GM18498 (cell line): Measurements from ENCODE around the gene AFAP1L2.
"Not testable (repeated sequence)": the region's sequence is repeated elsewhere in the genome, so short reads cannot be mapped to it uniquely, and the experiment has no call there.

Experiments used
- ATAC-seq: cut with Tn5 transposase; IDR thresholded peaks from one replicate; pipeline ENCODE4 v1.9.1; 2021; ENCODE audit warnings: mild to moderate bottlenecking, moderate library complexity; ENCODE audit not compliant: unreplicated experiment

Gene AFAP1L2

DNA sequence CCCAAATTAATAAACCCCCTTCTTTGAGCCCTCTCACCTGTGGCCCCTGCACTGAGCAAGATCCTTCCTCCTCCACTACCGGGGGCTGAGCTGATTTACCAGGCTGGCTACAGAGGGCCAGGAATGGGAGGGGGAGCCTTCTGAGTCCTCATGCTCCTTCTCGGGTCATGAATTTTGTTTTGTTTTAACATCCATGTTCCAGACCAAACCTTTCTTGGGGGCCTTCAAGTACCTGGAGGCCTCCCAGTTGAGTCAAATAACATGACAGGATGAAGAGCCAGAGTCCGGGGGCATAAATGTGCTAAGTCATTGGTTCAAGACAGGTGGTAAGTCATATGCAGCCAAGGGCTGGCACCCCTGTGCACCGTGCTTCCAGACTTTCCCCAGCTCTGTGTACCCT is 39.6 kb downstream of the AFAP1L2 start:
- ATAC-seq, result no peak

DNA sequence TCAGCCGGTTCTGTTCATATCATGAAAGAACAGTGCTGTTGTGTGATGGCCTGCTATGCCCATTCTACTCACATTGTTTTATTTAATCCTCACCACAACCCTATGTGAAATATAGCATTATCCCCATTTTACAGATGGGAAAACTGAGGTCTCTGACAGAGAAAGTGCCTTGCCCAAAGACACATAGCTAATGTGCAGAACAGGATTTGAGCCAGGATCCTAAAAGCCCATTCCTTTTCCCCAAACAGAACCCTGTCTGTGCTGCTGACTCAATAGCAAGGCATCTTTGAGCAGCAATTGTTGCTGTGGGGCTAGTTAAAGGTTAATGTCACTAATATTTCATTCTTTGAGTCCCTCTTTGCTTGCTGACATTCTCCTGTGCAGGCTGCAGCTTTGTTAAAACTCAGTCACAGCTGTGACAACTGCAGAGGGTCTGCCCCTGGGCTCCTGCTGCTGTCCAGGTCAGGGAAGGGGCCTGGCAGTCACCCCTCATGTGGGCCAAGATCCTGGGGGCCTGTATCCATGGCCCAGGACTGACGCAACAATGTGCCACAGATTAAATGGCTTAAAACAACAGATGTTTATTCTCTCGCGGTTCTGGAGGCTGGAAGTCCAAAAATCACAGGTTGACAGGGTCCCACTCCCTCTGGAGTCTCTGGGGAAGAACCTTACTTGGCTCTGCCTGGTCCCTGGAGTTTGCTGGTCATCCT is 40.4 kb downstream of the AFAP1L2 start:
- ATAC-seq, result no peak

DNA sequence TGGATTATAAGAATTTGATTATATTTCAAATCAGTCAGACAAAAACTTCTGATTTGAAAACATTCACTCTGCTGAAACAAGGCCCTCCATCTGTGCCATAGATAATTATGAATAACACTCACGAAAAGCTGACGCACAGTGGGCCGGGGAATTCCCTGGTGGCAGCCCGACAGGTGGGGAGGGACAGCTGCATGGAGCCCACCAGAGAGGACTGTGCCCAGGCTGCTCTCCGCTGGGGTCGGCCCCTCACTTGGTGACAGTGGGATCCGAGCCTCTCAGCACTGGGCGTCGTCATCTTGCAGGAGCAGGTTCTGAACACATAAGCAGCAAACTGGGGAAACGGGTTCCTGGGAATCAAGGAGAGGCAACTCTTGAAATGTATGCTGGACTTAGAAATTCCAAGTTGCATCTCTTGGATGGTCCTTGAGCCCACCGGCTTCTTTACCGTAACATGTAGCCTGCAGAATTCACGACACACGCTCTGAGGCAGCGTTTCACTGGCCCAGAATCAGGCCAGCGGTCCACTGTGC is 41.4 kb downstream of the AFAP1L2 start:
- no peak for ATAC-seq

DNA sequence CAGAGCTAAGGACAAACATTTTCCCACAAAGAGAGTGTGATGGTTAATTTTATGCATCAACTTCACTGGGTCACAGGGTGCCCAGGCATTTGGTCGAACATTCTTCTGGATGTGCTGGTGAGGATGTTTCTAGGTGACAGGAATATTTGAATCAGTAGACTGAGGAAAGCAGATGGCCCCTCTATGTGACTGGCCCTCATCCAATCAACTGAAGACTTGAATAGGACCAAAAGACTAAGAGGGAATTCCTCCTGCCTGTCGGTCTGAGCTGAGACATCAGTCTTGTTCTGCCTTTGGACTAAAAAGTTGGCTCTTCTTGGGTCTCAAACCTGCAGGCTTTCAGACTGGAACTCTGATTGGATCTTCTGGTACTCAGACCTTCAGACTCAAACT is 44.4 kb downstream of the AFAP1L2 start:
- no peak for ATAC-seq

DNA sequence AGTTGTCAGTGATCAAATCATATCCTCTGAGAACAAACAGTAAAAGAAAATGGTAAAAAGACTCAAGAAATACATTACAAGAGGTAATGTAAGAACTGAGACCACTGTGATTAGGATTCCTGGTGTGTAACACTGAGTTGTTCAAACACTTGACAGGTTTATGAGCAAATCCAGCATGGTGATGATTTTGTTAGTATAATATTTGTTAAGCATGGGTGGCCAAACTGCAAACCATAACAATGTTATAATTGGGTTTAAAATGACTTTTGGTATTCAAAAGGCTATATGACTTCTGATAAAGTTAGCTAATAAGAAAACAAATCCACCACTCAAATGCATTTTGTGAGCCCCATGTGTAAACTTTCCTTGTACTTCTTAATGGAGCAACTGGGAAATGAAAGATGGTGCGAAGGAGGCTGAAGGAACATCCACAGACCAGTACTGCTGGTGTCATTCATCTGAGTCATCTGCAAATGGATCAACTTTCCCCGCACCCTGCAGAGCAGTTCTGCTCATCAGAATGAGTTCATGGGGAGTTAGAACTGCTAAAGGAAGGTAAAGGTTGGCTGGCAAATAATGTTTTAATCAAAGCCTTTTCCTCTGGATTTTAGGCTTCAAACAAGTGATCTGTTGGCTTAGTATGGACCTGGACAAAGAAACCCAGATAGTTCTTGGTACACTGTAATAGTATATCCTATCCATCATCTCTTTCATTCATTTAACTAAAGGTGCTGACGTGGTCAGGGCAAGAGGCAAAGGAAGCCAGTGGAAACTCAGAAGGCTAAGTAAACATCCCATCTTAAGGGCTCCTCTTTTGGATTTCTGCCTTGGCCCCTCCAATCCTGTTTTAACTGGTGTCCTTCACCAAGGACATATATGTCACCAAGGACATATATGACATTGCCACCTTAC is 45.0 kb downstream of the AFAP1L2 start:
- ATAC-seq, result no peak

DNA sequence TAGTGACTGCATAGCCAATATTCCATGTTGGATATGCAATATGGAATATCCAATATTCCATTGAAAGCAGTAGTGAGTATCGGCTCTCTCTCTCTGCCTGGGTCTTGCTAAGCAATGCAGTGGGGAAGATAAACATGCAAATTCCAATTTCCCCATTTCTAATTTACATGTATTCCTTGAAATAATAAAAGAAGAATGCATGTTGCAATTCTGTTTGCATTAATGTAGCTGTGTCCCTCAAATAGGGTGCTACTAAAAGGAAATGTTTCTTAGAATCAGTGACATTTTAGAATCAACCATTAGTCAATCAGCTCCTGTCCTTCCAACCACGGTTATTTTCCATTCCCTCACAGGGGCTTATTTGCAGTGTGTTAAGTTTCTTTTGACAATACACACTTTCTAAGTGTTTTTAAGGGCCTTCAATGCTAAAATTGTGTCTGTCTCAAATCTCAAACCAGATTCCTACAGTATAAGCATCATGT is 46.7 kb downstream of the AFAP1L2 start:
- no peak for ATAC-seq

DNA sequence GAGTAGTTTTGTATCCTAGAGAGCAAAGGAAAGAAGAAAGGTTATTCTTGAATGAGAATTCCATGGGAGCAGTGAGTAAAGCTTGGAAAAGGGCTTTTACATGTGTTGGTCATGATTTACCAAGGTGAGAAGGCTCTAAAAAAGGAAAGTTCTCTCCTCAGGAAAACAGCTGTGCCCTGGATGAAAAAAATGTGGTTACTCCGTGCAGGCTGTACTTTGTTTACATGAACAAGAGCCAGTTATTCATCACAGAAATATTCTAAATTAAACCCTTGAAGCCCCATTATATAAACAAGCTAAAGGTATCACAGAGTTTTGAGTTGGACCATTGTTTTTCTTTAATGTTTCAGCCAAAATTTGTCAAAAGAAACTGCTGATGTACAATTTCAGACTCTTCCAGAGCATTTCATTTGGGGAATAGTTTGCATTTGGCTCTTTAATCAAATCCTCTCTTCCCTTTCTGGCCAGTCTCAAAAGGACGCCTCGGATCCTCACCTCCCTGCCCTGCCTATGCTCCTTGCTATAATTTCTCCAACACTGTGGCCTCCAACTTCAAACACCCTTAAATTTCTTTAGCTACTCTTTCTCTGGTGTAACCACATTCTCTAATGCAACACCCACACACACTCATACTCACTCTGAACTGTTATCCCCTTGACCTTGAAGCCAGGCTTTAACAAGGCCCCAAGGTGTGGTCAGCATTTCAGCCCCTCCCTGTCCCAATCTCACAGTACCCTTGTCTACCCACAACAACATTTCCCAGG is 47.4 kb downstream of the AFAP1L2 start:
- no peak for ATAC-seq

DNA sequence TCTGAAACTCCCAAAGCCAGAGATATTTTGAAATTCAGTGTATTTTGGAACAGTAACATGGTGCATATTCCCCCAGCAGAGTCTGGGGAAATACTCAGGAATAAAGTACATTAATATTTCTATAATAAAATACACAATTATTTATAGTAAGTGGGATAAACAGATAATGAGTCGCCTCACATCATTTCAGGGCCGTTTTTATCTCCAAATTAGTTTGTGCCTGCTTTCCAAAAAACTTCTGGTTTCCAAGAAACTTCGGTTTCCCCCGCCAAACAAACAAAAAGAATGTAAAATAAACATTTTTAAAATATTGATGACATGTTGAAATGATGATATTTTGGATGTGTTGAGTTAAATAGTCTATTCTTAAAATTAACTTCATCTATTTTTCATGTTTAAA is 48.2 kb downstream of the AFAP1L2 start:
- ATAC-seq, result no peak

DNA sequence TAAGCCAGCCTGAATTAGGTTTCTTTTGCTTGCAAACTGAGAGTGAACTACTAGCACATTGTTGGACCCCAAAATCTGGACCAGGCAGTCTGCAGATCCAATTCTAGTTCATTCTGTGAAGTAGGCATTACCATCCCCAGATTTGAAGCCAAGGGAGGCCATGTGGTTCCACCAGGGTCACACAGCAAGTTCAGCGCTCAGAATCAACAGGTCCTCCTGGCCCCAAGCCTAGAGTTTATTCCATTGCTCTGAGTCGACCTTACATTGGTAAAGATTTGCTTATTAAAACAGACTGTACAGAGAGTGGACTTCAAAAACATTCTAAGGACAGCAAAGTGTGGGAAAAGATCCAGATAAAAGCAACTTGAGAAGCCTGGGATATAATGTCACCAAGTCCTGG is 50.9 kb downstream of the AFAP1L2 start:
- no peak for ATAC-seq

DNA sequence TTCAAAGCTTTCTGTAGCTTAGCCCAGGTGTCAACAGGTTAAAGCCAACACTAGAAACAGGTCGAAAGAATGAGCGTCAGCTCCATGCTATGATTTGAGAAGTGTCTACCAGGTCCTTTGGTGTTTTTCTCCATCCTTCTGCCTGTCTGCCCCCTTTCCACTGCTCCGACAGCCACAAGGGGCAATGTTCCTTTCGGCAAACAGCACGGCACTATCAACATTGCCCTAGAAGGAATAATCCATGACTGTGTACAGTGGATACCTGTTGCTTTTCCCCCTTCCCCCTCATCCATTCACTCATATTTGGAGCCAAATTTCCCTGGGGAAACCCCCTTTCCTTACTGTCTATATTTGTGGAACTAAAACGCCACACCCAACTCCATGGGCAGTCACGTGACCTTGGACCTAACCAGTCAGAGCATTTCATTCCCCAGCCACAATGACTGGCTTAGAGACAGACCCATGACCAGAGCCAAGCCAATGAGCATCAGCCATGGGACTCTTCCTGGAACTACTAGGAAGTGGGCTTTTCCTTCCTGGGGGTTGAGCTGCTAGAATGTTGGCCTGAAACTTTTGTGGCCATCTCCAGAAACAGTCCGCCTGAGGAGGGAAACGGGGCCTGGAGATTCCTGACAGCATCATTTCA is 51.5 kb downstream of the AFAP1L2 start:
- ATAC-seq, result no peak

DNA sequence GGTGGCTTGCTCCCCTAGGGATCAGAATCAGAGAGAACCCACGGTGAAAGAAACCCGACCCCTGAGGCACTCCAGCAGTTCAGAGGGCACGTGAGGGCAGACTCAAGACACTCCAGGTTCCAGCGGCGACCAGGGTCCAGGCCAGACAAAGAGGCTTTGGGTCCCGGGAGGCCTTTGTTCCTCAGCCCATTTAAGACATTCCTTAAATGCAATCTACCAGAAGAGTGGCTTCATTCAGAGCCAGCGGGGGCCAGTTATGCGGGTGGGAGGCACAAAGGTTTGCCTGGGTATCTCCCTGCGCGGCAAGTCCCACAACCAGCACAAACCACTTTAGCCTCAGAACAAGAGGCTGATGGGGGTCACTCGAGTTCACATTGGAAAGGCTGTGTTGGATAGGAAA is 53.6 kb downstream of the AFAP1L2 start:
- no peak for ATAC-seq

DNA sequence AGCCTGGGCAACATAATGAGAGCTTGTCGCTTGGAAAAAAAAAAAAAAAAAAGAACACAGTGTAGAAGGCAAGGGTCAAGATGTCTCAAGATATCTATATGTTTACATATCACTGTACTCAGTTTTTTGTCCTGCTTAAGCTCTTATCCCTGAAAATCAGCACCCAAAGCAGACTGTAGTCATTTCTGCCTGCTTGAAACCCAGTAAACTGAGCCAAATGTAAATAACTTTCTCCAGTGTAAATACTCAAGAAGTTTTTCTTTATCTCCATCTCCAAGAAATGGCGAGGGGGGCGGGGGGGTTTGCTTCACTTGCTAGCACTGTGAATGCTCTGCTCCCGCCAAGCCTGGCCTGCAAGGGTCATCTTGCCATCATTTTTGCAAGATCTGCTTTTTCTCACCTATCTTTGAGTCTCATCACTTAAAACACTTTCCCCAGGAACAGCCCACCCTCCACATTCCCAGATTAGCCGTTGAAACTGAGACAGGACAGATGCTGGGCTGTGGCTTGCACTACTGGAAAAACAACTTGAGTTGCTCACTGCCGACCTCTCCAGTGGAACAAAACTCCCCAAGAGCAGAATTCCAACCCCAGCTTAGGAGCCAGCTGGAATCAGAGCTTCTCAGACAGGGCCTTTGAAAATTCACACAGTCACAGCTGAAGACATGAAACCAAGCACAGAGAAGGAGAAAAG is 54.6 kb downstream of the AFAP1L2 start:
- ATAC-seq, result no peak

DNA sequence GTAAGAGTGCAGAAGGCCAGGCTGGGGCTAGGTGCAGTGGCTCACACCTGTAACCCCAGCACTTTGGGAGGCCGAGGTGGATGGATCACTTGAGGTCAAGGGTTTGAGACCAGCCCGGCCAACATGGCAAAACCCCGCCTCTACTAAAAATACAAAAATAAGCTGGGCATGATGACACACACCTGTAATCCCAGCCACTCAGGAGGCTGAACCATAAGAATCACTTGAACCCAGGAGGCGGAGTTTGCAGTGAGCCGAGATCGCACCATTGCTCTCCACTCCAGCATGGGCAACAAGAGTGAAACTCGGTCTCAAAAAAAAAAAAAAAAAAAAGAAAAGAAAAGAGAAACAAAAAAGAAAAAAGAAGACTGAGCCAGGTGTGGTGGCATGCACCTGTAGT is 55.2 kb downstream of the AFAP1L2 start:
- not testable (repeated sequence) for ATAC-seq

DNA sequence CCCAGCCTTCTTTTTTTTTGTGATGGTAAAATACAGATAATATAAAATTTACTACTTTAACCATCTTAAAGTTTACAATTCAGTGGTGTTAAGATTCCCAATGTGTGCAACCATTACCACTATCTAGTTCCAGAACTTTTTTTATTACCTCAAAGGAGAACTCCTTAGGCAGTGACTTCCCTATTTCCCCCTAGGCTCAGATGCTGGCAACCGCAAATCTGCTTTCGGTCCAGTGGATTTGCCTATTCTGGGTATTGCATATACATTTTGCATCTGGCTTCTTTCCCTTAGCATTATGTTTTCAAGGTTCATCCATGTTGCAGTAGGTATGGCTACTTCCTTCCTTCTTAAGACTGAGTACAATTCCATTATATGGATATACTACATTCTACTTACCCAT is 56.5 kb downstream of the AFAP1L2 start:
- ATAC-seq, result no peak

DNA sequence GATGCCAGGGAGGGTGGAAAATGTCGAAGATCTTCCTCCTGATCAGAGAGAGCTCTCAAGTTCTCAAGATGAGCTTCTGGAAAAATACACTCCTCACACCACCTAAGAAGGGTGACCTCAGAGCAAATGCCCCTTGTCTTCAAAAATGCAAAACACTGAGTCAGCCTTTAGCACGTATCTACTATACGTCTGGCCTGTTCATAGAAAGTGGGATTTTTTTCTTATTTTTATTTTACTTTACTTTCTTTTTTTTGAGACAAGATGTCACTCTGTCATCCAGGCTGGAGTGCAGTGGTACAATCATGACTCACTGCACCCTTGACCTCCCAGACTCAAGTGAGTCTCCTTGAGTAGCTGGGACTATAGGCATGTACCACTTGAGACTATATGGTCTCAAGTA is 57.1 kb downstream of the AFAP1L2 start:
- ATAC-seq, result no peak

DNA sequence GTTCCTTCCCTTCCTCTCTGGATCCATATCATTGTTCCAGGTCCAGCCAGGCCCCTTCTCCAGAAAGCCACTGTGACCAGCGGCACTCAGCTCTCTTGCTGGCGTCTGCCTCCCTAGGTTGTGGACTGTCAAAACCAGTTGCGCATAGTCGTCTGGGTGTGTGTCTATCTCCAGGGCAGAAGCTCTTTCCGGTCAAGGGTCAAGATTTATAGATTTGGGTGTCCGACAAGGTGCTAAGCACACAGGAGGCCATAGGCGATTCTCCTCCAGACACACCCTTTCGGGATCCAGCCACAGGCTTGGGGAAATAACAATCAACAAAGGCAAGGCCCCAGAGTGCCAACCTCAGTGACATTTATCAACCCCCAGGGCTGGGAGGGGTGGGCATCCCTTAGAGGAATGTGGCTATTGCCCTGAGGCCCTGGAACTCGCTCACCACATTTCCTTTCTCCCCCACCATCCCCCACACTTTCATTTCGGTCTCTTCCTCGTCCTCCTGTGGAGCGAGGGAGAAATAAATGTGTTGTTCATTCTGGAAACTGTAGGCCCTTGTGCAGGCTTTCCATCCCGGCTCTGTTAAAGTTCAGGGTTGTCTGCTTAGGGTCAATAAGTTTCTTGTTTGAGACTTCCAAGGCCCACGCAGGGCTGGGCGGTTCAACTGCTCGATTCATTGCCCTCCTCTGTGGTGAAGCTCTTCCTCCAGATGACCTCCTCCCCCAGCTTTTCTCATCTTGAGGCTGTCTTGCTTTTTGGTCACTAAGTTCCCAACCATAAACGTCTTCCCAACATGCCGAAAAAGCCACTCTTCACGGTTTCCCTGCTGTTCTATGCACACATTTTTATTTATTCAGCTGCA is 57.9 kb downstream of the AFAP1L2 start:
- no peak for ATAC-seq

DNA sequence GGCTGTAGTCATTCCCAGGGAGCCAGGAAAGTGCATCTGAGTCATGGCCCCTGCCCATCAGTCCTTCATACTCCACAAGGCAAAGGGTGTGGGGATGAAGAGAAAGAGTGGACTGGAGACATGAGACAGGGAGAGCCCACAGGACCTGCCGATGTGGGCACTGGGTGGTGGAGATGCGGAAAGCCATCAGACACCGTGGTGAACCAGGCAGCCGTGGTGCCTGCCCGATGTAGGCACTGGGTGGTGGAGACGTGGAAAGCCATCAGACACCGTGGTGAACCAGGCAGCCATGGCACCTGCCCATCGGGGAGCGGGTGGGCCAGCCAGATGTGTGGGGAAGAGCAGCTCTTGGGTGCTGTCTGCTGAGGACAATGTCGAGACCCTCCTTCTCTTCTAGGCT is 58.6 kb downstream of the AFAP1L2 start:
- no peak for ATAC-seq

DNA sequence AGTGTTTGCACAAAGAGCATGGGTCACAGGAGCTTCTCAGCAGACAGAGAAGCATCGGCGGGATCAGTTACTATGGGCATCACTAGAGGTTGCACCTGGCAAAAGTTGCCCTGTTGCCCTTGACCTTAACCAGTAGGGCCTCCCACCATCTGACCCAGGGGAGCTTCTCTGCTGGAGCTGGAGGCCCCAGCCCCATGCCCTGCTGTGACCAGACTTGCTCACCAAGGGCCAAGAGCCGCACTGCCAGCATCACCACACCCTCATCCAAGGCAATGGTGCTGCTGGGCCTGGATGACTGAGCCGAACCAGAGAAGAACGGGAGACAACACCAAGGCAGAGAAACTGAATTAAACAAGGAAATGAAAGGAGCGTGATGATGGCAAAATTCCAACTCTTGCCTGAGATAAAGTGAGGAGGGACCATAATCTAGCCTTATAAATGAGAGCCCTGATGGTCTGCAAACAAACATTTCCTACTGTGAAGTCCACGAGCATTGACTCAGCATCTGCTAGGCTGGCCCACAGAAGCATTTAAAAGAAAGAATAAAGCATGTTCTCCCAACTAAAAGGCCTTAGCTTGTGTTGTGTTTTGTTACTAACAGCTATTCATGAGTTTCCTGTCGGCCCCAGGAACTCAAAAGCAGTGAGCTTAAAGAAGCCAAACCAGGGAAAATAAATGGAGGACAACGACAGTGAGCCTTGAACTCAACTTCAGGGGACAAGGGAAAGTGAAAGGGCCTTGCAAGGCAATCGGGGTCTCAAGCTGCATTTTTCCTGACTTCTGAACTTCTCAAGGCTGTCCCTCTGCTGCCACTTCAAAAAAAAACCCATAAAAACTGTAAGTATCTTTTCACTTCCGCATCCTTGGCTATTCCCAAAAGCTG is 60.4 kb downstream of the AFAP1L2 start:
- no peak for ATAC-seq
